ENCODE results near the gene AKT1S1. TPM values are rescaled to one million over a fixed set of nuclear protein-coding genes. Genes with fewer than 3 reads are reported as not detected.

AKT1S1 gene
- total RNA-seq, 1 donor from 2014 or later: 116 TPM

- Mint-ChIP-seq H3K36me3 (ENCODE audit: low read depth, unreplicated experiment) (peaks cover 5% of the 10 kb centered on the region), H3K27ac (ENCODE audit: unreplicated experiment) (no peak overlapping the region), H3K9me3 (ENCODE audit: unreplicated experiment) (no peaks in the 10 kb centered on the region), H3K27me3 (ENCODE audit: low read depth, unreplicated experiment) (peaks cover 29% of the 10 kb centered on the region), H3K4me1 (ENCODE audit: low read depth, unreplicated experiment) (no peaks in the 10 kb centered on the region), H3K4me3 (ENCODE audit: unreplicated experiment) (no peak overlapping the region)
- H3K79me2 ChIP-seq (ENCODE audit: insufficient read depth, low read length): no peaks in the 10 kb centered on the region
- no peak overlapping the region for H3K27ac ChIP-seq (ENCODE audit: low read depth, low read length)
- peak overlapping the region; percentile 19 for H3K4me3 ChIP-seq (ENCODE audit: insufficient read depth, low read depth, low read length)
- DNase-seq (ENCODE audit: low read depth) (peak; percentile 44), FAIRE-seq (no peak)
- peaks cover 7% of the 10 kb centered on the region for H3K9me3 ChIP-seq (ENCODE audit: insufficient read depth, low read depth, low read length)
- H3K4me2 ChIP-seq (ENCODE audit: low read length): peak overlapping the region; percentile 62
- H3K27me3 ChIP-seq (ENCODE audit: insufficient read depth, low read length): no peaks in the 10 kb centered on the region
- no peaks in the 10 kb centered on the region for H4K20me1 ChIP-seq (ENCODE audit: insufficient read depth, low read length)
- no peaks in the 10 kb centered on the region for H3K36me3 ChIP-seq (ENCODE audit: insufficient read depth, low read length)
- no peak overlapping the region for H3K9ac ChIP-seq (ENCODE audit: low read length)
- no peak for TF ChIP-seq EZH2 (IDR thresholded peaks at IDR 0.05; ENCODE audit: insufficient read depth, low read length)
- peak; percentile 34 for TF ChIP-seq CTCF (IDR thresholded peaks at IDR 0.05; ENCODE audit: insufficient read depth, low read depth, low read length)
- H3K4me1 ChIP-seq (ENCODE audit: insufficient read depth, low read length): peaks cover 3% of the 10 kb centered on the region
- peak overlapping the region; percentile 66 for H2AFZ ChIP-seq (ENCODE audit: low read depth, low read length)
These were observed 12.7 kb upstream of the AKT1S1 start for GRCh38 chr19:49889687-49890348.

GRCh38 chr19:49889038-49889686, 12.0 kb upstream of the AKT1S1 start:
- no peak overlapping the region for H3K4me3 Mint-ChIP-seq (ENCODE audit: unreplicated experiment)
- no peak for FAIRE-seq
- H3K27me3 Mint-ChIP-seq (ENCODE audit: low read depth, unreplicated experiment): peaks cover 26% of the 10 kb centered on the region

More at GRCh38 chr19:49889038-49889686, 12.0 kb upstream of the AKT1S1 start:
- no peak overlapping the region for H3K27ac ChIP-seq (ENCODE audit: low read depth, low read length)
- H2AFZ ChIP-seq (ENCODE audit: low read depth, low read length): no peak overlapping the region
- Mint-ChIP-seq H3K9me3 (ENCODE audit: unreplicated experiment) (no peaks in the 10 kb centered on the region), H3K4me1 (ENCODE audit: low read depth, unreplicated experiment) (no peaks in the 10 kb centered on the region), H3K36me3 (ENCODE audit: low read depth, unreplicated experiment) (peaks cover 6% of the 10 kb centered on the region), H3K27ac (ENCODE audit: unreplicated experiment) (no peak overlapping the region)
- no peak for DNase-seq (ENCODE audit: low read depth)
- peaks cover 3% of the 10 kb centered on the region for H3K4me1 ChIP-seq (ENCODE audit: insufficient read depth, low read length)
- TF ChIP-seq CTCF (IDR thresholded peaks at IDR 0.05; ENCODE audit: insufficient read depth, low read depth, low read length) (no peak), EZH2 (IDR thresholded peaks at IDR 0.05; ENCODE audit: insufficient read depth, low read length) (no peak)
- H3K4me2 ChIP-seq (ENCODE audit: low read length): no peak overlapping the region
- no peaks in the 10 kb centered on the region for H4K20me1 ChIP-seq (ENCODE audit: insufficient read depth, low read length)
- no peak overlapping the region for H3K4me3 ChIP-seq (ENCODE audit: insufficient read depth, low read depth, low read length)
- no peaks in the 10 kb centered on the region for H3K36me3 ChIP-seq (ENCODE audit: insufficient read depth, low read length)
- H3K79me2 ChIP-seq (ENCODE audit: insufficient read depth, low read length): no peaks in the 10 kb centered on the region
- H3K9me3 ChIP-seq (ENCODE audit: insufficient read depth, low read depth, low read length): peaks cover 7% of the 10 kb centered on the region
- H3K9ac ChIP-seq (ENCODE audit: low read length): no peak overlapping the region
- no peaks in the 10 kb centered on the region for H3K27me3 ChIP-seq (ENCODE audit: insufficient read depth, low read length)
